Colonic mucosa (tissue), 4 donors: ENCODE results near the gene ATG101. TPM values are rescaled to one million over a fixed set of nuclear protein-coding genes. Genes with fewer than 3 reads are reported as not detected.
"Not testable (repeated sequence)": the region's sequence is repeated elsewhere in the genome, so short reads cannot be mapped to it uniquely, and the experiment has no call there.

Source experiments
- DNase-seq: peaks from one replicate; pipeline ENCODE4 v3.0.0-alpha.2; 2020
- H3K27ac ChIP-seq: fragments of 200-600 bp; one replicate; pipeline ENCODE4 v1.8.0; 2021
- H3K27me3 ChIP-seq: fragments of 200-600 bp; one replicate; pipeline ENCODE4 v1.8.0; 2021
- H3K36me3 ChIP-seq: fragments of 200-600 bp; one replicate; pipeline ENCODE4 v1.8.0; 2021
- H3K4me1 ChIP-seq: fragments of 200-600 bp; one replicate; pipeline ENCODE4 v1.8.0; 2021; ENCODE audit warnings: mild to moderate bottlenecking
- H3K4me3 ChIP-seq: fragments of 200-600 bp; one replicate; pipeline ENCODE4 v1.8.0; 2021
- H3K9ac ChIP-seq, 2 donors: one replicate each; pipeline ENCODE4 v1.7.0; 2013; ENCODE audit warnings: control low read depth in 2 of 2, low read depth in 2 of 2, low read length in 2 of 2
- H3K9me3 ChIP-seq: fragments of 200-600 bp; one replicate; pipeline ENCODE4 v1.8.0; 2021
- intact Hi-C: fragments of 100-400 bp; cut with DNase I; formaldehyde crosslinking; loops from one replicate; pipeline ENCODE4 v1.14.1; 2022
- total RNA-seq, 2 donors: library from RNA; stranded (reverse); fragmentation: NEBNext Ultra II Directional in 1 of 2; extraction: Animal tissue kit (Norgen Biotek cat#: 25700) in 1 of 2; gene quantifications; one replicate each; pipeline ENCODE4 v1.2.1, GENCODE V29; 2021
- TF ChIP-seq, protein P1 (sequence below): fragments of 200-600 bp; IDR thresholded peaks from one replicate; pipeline ENCODE4 v1.8.0; 2022; ENCODE audit warnings: antibody characterized with exemption, mild to moderate bottlenecking
- donor health status: healthy.
- donor health status: DM: no; HTN: no; CAD: no.
- donor health status: DM: no; HTN: no; CAD: no.

Gene ATG101
- total RNA-seq, 2 donors from 2014 or later = 37.7 to 44.0 TPM

DNA sequence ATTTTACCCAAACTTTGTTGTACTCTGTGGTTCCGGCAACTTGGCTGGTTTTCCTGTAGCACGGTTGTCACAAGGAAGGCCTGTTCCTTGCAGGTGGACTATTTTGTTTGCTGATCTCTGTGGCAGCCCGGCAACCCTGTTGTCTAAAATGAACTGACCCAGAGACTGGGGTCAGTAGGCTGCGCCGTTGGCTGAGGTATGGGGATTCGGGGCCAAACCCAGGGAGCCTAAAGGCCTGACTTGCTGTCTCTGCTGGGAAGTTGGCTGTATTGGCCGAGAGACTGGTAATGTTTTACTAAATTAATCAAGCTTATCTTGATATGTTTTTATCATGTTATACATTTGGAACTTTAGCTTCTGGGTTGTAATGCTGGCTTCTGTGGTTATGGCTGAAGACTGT is 23.6 kb downstream of the ATG101 start:
- H3K4me1 ChIP-seq = no peaks in the 10 kb centered on the region
- DNase-seq = no peak
- intact Hi-C loops = no loop called here
- no peak overlapping the region for H3K27ac ChIP-seq
- TF ChIP-seq, protein P1, sequence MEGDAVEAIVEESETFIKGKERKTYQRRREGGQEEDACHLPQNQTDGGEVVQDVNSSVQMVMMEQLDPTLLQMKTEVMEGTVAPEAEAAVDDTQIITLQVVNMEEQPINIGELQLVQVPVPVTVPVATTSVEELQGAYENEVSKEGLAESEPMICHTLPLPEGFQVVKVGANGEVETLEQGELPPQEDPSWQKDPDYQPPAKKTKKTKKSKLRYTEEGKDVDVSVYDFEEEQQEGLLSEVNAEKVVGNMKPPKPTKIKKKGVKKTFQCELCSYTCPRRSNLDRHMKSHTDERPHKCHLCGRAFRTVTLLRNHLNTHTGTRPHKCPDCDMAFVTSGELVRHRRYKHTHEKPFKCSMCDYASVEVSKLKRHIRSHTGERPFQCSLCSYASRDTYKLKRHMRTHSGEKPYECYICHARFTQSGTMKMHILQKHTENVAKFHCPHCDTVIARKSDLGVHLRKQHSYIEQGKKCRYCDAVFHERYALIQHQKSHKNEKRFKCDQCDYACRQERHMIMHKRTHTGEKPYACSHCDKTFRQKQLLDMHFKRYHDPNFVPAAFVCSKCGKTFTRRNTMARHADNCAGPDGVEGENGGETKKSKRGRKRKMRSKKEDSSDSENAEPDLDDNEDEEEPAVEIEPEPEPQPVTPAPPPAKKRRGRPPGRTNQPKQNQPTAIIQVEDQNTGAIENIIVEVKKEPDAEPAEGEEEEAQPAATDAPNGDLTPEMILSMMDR = no peak
- no peaks in the 10 kb centered on the region for H3K9me3 ChIP-seq
- H3K9ac ChIP-seq = peak overlapping the region in 1 of 2 donors; percentile 12
- H3K36me3 ChIP-seq = no peaks in the 10 kb centered on the region
- no peak overlapping the region for H3K4me3 ChIP-seq
- no peaks in the 10 kb centered on the region for H3K27me3 ChIP-seq

DNA sequence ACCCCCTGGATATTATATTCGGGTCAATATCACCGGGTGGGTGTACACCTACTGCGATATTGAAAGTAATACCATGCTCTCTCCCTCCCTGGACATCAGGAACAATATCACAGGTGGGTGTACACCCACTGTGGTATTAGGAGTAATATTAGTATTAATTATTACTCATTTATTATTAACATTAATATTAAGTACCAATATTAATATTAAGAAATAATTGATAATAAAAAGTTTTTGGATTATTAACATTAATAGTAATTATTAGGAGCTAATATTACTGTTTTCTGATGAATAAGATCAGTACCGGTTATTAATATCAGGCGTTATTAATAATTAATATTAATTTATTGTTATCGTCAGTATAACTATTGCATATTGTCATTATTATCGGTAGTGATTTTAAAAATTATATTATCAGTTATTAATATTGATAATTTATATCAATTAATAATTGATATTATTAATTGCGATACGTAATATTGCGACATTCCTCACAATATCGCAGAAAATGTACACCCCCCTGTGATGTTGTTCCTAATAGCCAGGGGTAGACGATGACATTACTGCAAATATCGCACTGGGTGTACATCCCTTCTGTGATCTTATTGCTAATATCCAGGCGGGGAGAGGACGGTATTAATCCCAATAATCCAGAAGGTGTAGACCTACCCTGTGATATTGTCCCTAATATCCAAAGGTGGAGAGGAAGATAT is 26.7 kb downstream of the ATG101 start:
- no peak overlapping the region for H3K9ac ChIP-seq
- TF ChIP-seq, protein P1 = no peak
- H3K27ac ChIP-seq = no peak overlapping the region
- no peaks in the 10 kb centered on the region for H3K36me3 ChIP-seq
- no peaks in the 10 kb centered on the region for H3K4me1 ChIP-seq
- H3K9me3 ChIP-seq = no peaks in the 10 kb centered on the region
- H3K4me3 ChIP-seq = no peak overlapping the region
- H3K27me3 ChIP-seq = no peaks in the 10 kb centered on the region
- no peak for DNase-seq
- intact Hi-C loops = no loop called here

DNA sequence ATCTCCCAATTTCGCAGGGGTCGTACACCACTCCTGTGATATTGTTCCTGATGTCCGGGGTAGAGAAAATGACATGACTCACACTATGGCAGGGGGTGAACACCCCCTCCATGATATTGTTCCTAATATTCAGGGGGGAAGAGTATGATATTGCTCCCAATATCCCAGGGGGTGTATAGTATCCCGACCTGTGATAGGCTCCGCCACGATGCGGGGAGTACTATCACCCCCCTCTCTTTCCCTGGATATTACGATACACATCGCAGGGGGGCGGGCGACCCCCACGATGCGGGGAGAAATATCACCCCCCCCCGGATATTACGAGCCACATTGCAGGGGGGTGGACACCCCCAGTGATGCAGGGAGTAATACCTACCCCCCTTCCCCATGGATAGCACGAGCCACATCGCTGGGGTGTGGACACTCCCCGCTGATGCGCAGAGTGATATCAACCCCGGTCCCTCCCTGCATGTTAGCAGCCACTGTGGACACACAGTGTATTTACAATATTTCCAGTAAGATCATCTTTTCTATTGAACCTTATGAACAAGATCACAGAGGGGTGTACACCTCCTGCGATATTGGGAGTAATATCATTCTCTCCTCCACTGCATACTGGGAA is 27.4 kb downstream of the ATG101 start:
- no peak overlapping the region for H3K9ac ChIP-seq
- TF ChIP-seq, protein P1 = no peak
- no peak overlapping the region for H3K27ac ChIP-seq
- DNase-seq = no peak
- H3K4me3 ChIP-seq = no peak overlapping the region
- intact Hi-C loops = no loop called here
- H3K36me3 ChIP-seq = no peaks in the 10 kb centered on the region
- no peaks in the 10 kb centered on the region for H3K4me1 ChIP-seq
- no peaks in the 10 kb centered on the region for H3K9me3 ChIP-seq
- H3K27me3 ChIP-seq = no peaks in the 10 kb centered on the region

DNA sequence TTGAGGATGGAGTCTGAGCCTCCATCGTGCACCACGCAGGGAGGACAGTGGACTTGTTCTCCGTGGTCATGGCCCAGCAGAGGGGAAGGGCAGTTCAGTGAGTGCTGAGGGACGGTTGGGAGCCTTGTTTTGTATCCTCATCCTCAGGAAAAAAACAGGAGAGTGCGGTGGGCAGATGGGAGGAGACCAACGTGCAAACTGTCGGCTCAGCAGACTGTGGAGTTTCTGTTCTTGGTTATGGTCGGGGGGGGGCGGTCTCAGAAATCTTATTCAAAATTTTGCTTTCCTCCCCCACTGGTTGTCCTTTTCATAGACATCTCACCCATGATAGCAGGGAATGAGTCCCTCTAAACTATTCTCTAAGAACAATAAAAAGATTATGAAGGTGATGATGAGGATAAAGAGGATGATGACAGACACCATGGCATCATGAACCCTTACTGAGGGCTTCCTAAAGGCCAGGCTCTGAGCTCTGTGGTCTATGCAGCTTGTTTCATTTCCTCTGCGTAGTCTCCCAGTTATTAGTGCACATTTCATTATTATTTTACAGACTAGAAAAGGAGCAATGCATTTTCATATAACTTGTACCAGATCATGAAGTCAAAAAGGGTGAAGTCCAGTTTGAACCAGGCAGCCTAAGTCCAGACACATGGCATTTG is 34.8 kb downstream of the ATG101 start:
- H3K4me3 ChIP-seq, DNase-seq, H3K27ac ChIP-seq, H3K4me1 ChIP-seq, H3K9ac ChIP-seq, H3K9me3 ChIP-seq, intact Hi-C loops, H3K27me3 ChIP-seq, H3K36me3 ChIP-seq: not testable (repeated sequence)

DNA sequence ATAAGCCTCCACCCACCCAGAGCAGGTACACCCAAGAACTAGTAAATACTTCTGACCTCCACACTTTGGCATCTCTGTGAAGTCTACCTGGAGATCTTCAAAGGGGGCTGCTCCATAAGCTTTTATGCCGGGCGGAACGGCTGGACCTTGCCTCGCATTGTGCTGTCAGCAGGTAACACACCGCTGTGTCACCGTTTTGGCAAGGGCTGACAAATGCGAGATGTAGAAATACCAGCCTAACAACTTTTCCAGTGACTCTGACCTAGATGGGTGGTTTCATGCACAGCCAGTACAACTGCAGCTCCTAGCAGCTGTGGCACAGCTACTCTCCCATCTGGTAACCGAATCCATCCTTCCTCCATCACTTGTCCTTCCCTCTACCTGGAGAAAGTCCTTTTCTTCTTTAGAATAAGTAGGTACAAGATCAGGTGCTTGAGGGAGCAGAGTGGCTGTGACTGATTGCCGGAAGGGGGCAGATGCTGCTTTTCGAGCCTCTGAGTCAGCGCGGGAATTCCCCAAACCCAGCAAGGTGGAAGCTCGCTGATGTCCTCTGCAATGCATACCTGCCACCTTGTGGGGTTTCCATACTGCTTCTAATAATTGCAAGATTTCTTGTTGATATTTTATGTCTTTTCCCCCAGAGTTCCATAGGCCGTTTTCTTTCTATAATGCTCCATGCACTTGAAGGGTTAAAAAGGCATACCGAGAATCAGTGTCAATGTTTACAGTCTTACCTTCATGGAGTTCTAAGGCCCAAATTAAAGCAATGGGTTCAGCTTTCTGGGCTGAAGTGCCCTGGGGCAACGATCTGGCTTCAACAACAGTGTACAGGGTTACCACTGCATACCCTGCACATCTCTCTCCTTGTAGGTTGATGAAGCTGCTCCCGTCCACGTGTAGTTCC is 46.7 kb downstream of the ATG101 start:
- H3K4me1 ChIP-seq = not testable (repeated sequence)

DNA sequence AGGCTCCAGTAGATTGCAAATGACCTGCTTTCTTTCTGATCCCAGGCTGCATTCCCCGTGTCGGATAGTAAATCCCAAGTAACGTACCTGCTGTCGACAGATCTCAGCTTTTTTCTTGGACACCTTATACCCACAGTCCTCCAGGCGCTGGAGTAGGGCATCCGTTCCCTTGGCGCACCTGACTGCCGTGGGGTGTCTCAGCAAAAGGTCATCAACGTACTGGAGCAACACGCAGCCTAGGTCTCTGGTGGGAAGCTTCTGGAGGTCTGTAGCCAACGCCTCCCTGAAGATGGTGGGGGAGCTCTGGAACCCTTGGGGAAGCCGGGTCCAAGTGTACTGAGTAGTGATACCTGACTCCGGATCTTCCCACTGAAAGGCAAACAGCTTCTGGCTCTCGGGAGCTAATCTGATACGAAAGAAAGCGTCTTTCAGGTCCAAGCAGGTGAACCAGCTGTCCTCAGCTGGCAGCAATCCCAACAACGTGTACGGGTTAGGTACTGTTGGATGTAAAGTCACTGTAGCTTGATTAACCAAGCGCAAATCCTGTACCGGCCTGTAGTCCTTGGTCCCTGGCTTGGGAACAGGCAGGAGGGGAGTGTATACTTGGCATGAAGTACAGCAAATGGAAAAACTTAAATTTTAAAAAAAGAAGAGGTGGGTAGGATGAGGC is 48.2 kb downstream of the ATG101 start:
- H3K27me3 ChIP-seq, H3K4me1 ChIP-seq, H3K4me3 ChIP-seq, H3K9ac ChIP-seq, DNase-seq, intact Hi-C loops, H3K9me3 ChIP-seq, H3K27ac ChIP-seq, H3K36me3 ChIP-seq: not testable (repeated sequence)

More for the DNA sequence above, 46.7 kb downstream of the ATG101 start:
- TF ChIP-seq, protein P1 = peak; percentile 37
- H3K9me3 ChIP-seq, H3K27ac ChIP-seq, intact Hi-C loops, H3K9ac ChIP-seq, H3K4me3 ChIP-seq, H3K36me3 ChIP-seq, H3K27me3 ChIP-seq: not testable (repeated sequence)
- peak; percentile 65 for DNase-seq
